ENCODE results near the gene SLC35F1. TPM values are rescaled to one million over a fixed set of nuclear protein-coding genes. Genes with fewer than 3 reads are reported as not detected.

The SLC35F1 gene
- total RNA-seq, 1 donor from 2014 or later: 0.30 TPM

DNA sequence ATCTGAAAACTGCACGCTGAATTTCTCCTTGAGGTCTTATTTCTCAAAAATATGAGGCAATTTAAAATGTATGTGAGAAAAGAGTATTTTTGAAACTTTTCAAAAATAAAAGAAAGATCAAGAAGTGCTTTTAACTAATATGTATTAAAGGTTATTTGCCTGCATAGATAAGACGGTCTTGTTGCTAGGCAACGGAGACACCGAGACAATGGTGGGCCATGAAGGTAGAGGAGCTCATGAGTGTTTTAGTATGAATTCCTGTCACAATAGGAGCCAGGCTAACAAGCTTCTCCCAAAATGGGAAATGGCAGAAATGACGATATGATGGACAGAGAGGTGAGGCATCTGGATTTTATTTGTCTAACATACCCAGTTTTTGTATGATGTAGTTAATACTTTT lies 308.2 kb downstream of the SLC35F1 start:
- Histone ChIP-seq H3K4me3 (no peak overlapping the region), H3K36me3 (no peaks in the 10 kb centered on the region), H3K27me3 (ENCODE audit: low read depth) (no peaks in the 10 kb centered on the region), H3K4me1 (no peaks in the 10 kb centered on the region), H3K9me3 (no peaks in the 10 kb centered on the region), H3K27ac (no peak overlapping the region)
- ATAC-seq: no peak
- DNase-seq: no peak
- TF ChIP-seq, protein P1, sequence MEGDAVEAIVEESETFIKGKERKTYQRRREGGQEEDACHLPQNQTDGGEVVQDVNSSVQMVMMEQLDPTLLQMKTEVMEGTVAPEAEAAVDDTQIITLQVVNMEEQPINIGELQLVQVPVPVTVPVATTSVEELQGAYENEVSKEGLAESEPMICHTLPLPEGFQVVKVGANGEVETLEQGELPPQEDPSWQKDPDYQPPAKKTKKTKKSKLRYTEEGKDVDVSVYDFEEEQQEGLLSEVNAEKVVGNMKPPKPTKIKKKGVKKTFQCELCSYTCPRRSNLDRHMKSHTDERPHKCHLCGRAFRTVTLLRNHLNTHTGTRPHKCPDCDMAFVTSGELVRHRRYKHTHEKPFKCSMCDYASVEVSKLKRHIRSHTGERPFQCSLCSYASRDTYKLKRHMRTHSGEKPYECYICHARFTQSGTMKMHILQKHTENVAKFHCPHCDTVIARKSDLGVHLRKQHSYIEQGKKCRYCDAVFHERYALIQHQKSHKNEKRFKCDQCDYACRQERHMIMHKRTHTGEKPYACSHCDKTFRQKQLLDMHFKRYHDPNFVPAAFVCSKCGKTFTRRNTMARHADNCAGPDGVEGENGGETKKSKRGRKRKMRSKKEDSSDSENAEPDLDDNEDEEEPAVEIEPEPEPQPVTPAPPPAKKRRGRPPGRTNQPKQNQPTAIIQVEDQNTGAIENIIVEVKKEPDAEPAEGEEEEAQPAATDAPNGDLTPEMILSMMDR (IDR thresholded peaks at IDR 0.05): no peak
- intact Hi-C loops (cut with DNase I): no loop called here

DNA sequence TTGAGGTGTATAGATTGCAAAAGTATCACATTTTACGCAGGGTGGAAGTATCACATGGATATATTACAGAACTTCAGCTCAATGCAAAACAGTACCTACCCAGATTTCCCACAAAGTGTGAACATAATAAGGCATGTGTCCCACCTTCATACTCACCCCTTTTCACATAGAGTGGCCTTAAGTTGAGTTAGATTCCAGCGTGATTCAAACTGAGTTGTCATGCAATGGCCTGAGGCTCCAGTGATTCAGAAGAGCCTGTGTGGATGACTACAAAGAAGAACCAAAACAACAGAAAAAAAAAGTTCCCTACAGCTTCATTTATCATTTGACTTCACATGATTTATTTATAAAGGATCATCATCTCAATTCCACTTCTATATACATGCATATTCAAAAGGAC lies 309.7 kb downstream of the SLC35F1 start:
- no peaks in the 10 kb centered on the region for H3K9me3 ChIP-seq
- H3K27me3 ChIP-seq (ENCODE audit: low read depth): no peaks in the 10 kb centered on the region
- intact Hi-C loops (cut with DNase I): no loop called here
- TF ChIP-seq, protein P1 (IDR thresholded peaks at IDR 0.05): no peak
- H3K4me1 ChIP-seq: no peaks in the 10 kb centered on the region
- no peak overlapping the region for H3K4me3 ChIP-seq
- H3K36me3 ChIP-seq: no peaks in the 10 kb centered on the region
- no peak overlapping the region for H3K27ac ChIP-seq
- ATAC-seq (no peak), DNase-seq (no peak)

DNA sequence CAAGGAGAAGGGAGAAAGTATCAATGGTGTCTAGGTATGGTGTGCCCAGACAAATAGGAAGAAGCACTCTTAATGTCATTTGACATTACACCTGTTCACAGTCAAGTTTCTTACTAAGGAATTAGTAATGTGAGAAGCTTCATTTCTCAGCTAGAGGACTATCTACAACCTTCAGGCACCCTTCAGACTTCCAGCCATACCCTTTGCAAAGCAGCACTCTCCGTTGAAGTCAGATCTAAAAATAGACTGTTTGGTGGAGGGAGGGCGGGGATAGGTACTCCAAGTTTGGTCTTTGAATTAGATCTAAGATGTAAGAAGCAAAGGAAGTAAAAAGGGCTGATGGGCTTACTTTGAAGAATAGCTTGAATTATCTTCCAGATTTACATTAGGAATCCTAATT lies 311.1 kb downstream of the SLC35F1 start:
- no peaks in the 10 kb centered on the region for H3K36me3 ChIP-seq
- DNase-seq (no peak), ATAC-seq (no peak)
- TF ChIP-seq, protein P1 (IDR thresholded peaks at IDR 0.05): no peak
- no peak overlapping the region for H3K4me3 ChIP-seq
- no peaks in the 10 kb centered on the region for H3K27me3 ChIP-seq (ENCODE audit: low read depth)
- intact Hi-C loops (cut with DNase I): no loop called here
- no peaks in the 10 kb centered on the region for H3K4me1 ChIP-seq
- H3K9me3 ChIP-seq: no peaks in the 10 kb centered on the region
- no peak overlapping the region for H3K27ac ChIP-seq

DNA sequence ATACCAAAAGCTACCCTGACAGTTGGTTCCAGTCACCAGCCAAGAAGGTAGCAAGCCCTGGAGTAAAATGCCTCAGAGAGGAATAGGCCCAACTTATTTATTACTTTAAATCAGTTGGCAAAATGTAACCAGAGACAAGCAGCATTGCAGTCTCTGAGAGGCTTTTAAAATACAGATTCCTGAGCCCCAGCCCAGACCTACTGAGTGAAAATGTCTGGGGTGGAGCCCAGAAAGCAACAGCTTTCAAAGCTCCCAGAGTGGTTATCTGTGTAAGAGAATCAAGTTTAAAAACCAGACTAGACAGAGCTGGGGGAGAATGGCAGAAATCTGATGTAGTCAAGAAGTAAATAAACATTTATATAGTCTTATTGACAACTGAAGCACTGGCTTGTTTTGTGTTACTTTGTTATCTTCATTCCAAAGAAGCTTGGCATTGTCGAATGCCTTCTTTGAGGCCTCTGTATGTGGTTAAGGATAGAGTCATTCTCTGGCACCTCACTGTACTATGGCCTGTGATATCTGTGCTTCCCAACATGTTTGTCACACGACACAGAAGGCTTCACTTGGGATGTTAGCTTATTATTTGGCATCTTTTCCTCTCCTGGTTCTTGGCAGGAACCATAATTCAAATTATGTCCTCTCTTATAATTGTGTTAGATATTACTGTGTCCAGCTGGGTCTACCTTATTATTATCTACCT lies 313.5 kb downstream of the SLC35F1 start:
- H3K4me1 ChIP-seq: no peaks in the 10 kb centered on the region
- H3K4me3 ChIP-seq: no peak overlapping the region
- no peaks in the 10 kb centered on the region for H3K27me3 ChIP-seq (ENCODE audit: low read depth)
- no peak overlapping the region for H3K27ac ChIP-seq
- no peaks in the 10 kb centered on the region for H3K9me3 ChIP-seq
- no peak for ATAC-seq
- H3K36me3 ChIP-seq: no peaks in the 10 kb centered on the region
- DNase-seq: no peak
- TF ChIP-seq, protein P1 (IDR thresholded peaks at IDR 0.05): no peak
- intact Hi-C loops (cut with DNase I): no loop called here

DNA sequence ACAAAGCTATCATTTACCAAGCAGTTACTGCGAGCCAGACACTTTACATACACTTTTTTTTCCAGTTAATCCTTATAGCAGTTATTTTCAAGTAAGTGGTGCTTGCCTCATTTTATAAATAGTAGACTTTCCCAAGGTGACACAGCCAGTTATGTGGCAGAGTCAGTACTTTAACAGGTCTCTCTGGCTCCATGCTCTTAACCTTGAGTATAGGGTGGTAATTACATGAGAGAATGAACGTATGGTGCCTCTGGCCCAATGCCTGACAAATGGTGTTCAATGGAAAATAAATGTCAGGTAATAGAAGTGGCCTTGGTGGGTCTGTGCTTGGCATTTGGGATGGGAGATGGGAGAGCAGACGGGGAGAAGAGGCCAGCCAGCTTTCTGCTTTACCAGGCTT lies 316.3 kb downstream of the SLC35F1 start:
- H3K9me3 ChIP-seq: no peaks in the 10 kb centered on the region
- TF ChIP-seq, protein P1 (IDR thresholded peaks at IDR 0.05): no peak
- no peak overlapping the region for H3K27ac ChIP-seq
- no peaks in the 10 kb centered on the region for H3K4me1 ChIP-seq
- ATAC-seq: no peak
- no peak for DNase-seq
- no peaks in the 10 kb centered on the region for H3K36me3 ChIP-seq
- H3K27me3 ChIP-seq (ENCODE audit: low read depth): no peaks in the 10 kb centered on the region
- intact Hi-C loops (cut with DNase I): no loop called here
- no peak overlapping the region for H3K4me3 ChIP-seq

Measured in lower lobe of right lung (tissue), 2 donors.